ELF-1 (cell line): Measurements from ENCODE around the gene SARDH.
"Not testable (repeated sequence)": the region's sequence is repeated elsewhere in the genome, so short reads cannot be mapped to it uniquely, and the experiment has no call there.

Source experiments
- DNase-seq: peaks from one replicate; pipeline ENCODE4 v3.0.0-alpha.2; 2016; ENCODE audit warnings: low read depth, low spot score

The SARDH gene

DNA sequence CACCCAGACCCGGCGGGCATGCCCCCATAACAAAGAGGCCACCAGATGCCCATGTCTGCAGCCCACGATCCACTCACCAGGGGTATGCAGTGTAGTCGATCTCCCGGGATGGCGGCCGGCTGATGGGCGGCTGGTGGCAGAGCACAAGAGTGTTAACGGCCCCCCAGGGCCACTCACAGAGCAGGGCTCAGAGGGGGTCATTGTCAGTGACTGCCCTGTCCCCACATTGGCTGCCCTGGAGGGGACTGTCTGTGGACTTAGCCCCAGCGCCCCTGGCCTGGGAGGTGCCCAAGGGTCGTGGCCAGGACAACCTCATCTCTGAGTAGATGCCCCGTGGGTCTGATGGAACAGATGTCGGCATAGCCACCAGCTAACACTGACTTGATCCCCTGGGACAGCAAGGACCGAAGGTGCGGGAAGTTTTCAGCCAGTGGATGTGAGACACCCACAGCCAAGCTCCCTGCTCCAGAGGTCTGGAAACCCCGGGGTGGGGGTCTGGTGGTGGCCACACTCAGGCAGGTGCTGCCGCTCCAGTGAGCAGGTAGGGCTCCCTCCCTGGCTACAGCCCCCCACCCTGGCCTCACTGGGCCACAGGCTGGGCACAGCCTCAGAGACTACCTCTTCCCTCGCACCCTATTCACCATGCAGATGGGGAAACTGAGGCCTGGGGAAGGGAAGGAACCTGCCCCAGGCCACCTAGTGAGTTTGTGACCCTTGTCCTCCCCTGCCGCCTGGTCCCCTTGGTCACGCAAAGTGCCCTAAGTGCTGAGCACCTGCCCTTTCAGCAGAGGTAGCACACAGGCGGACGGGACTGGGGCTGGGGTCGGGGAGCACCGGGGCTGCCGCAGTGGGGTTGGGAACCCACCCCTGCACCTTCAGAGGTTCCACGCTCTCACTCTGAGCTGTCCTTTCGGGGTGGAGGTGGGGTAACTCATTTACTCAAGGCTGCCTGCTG is 38.1 kb upstream of the SARDH start:
- DNase-seq = no peak

DNA sequence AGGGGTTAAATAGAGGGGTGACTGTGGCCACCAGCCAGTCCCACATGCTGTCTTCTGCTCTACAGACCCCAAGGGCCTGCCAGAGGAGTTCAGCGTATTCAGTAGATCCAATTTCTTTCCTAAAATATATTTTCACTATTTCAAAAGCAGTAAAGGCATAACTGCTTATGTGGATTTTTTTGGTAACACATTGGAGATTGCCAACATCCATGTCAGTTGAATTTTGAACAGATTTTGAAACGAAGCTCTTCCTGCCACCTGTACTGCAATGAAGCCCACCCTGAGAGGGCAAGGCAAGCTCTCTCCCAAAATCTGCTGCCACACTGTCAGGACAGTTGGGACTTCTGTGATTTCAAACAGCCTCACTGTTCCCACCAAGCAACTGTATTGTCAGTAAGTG is 37.1 kb upstream of the SARDH start:
- no peak for DNase-seq

DNA sequence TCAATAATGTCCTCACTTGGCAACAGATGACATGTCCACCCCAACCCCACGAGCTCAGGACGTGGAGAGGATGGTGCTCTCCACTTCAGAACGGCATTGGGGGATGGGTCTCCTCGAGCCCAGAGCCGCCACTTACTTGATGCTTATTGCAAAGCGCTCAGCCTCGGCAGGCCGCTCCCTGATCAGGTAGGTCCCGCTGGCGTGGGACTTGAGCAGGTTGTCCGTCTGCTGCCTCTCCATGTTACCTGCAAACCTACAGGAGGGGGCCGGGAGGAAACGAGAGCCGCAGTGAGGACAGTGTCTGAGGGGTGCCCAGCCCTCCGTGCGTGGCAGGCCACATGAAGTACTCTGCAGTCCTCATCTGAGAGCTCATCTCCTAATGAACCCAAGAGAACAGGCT is 36.6 kb upstream of the SARDH start:
- DNase-seq = no peak

DNA sequence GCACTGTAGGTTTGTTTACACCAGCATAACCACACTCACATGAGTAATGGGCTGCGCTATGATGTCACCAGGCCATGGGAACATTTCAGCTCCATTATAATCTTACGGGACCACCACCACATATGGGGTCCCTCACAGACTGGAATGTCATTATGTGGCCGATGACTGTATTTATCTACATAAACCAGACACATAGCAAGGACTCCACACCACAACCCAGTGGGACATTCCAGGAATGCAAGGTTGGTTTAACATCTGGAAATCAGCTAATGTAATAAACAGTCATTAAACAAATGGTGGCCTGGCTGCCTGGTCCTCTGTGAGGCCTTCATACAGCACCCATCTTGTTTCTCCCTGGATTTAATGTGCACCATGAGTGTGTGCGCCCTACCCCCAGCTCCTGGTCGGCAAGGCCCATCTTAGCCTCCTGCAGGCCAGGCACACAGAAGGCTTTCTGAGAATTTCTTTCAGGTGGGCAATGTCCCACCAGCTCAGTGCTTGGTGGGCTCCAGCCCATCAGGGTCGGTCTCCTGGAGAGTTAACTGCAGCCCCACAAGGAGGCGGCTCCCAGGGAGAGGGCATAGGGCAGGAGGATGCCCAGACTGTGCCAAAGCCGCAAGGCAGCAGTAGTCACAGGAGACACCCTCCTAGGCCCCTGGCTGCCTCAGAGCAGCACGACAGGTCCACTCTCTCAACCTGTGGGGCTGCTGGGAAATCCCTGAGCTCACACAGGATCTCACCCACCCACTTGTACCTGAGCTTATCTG is 35.9 kb upstream of the SARDH start:
- no peak for DNase-seq

DNA sequence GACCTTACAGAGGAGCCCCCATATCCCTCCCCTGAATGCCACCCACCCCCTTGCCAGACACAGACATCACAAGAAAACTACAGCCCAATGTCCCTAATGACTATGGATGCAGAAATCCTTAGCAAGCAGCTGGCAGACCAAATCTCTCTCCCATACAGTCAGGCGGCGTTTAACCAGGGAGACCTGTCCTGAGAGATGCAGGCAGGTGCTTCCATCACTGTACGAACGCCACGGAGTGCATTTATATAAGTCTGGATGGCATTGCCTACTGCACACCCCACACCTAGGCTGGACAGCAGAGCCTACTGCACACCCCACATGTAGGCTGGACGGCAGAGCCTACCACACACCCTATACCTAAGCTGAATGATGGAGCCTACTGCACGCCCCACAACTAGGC is 34.4 kb upstream of the SARDH start:
- no peak for DNase-seq

DNA sequence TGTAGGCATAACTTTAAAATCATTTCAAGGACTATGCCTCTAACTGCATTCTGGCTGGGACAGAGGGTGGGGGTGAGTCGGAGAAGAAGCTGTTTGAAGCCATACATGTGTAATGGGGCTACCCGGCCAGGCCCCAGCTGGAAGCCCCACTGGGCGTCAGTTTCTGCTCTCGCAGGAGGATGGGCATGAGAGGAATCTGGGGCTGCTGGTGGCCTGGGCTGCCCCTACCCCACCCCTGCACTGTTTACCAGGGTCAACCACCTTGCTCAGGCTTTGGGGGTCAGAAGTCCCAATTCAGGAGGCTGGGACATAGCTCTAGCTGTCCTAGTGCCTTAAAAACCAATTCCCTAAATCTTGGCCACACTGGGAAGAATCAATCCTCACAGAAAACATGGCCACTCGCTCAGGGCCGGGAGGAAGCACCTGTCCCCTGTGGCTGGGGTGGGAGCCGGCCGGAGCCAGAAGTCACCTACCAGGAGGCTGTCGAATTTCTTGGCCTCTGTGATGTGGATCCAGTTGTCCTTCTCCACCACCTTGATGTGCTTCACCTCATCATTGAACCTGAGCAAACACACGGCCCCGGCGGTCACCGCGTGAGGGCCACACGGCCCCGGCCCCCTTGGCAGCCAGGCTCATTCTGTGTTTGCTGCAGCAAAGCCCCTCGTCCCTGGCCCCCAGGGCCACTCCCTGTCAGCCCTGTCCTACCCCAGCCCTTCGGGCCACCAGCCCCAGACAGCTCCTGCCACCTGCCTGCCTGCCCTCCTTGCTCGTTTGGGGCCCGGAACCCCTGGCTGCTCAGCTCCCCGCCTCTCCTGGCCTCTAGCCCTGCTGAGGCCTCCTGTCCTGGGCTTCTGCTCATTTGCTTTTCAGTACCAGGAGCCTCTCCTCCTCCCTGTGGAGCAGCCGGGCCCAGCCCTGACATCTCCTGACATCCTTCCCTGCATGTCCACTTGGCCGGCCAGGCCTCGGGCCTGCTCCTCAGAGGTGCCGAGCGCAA is 33.6 kb upstream of the SARDH start:
- DNase-seq = no peak

DNA sequence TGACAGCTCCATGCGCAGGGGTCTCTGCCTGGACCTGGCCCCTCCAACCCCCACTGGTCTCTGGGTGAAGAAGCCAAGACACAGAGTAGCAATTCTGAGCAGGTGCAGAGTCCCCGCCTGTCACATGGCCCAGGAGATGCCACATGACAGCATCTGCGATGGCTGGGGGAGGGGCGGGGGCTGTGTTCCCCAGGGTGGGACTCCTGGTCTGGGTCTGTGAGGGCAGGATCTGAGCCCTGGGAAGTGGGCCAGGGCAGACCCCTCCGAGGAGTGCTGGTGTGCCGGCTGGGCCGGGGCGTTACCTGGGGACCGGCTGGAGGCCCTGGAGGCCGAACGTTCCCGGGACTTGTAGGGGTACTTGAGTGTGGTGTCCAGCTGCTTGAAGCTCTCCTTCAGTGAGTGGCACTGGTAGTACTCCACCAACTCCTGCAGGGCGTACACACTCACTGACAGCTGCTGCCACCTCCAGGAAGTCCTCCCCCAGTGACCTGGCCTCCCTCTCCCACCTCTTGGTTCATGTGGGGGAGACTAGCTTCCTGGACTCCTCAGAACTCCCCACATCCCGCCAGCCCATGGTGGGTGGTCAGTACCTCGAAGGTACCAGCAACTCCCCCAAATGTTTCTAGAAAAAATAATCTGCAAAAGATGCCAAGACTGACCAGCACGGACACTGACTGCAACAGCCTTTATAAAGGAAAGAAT is 32.1 kb upstream of the SARDH start:
- no peak for DNase-seq

DNA sequence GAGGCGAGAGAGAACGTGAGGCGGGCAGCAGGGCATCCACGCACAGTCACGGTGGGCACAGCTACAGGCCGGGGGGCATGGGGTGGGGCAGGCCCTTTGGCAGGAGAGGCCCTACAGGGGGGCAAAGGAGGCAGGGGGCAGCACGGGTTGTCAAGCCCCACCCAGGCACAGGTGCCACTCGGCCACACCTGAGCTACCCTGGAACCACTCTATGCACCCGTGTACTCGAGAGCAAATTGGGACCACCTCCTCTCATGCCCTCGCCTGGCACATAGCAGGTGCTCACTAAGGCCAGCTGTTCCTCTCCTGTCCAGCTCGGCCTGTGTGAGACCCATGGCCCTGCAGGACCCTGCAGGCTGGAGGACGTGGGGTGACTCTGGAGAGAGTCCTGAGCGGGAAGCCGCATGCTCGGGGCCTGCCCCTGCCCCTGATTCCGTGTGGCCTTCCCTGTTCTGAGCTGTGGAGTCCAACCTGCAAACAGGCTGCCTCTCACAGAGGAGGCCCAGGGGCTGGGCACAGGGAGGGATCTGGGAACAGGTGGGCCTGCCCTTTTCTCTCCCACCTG is 31.4 kb upstream of the SARDH start:
- no peak for DNase-seq

DNA sequence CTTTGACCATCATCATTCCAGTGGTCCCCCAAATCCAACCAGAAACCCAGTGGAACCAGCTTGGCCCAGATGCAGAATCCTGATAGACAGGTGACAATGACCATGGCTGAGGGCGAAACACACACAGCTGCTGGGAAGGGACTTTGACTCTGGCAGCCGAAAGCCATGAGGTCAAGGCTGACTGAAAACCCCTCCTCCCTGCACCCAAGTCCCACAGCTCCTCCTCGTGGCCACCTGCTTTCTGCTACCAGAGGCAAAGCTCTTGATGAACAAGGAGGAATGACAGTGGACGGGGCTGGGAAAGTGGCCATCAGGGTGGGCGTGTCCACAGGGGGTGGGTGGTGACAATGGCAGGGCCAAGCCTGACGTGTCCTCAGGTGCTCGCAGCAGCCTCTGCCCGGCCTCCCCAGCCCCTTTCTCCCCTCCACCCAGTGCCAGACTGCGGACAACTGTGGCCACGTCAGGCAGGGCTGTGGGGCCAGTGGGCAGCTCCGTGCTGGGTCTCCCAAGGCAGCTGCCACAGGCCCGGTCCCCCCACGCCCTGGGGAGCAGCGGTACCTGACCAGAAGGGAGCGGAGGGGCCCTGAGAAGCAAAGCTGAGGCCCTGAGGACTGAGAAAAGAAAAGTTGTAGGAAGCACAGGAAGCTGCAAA is 30.8 kb upstream of the SARDH start:
- DNase-seq = peak; percentile 63

DNA sequence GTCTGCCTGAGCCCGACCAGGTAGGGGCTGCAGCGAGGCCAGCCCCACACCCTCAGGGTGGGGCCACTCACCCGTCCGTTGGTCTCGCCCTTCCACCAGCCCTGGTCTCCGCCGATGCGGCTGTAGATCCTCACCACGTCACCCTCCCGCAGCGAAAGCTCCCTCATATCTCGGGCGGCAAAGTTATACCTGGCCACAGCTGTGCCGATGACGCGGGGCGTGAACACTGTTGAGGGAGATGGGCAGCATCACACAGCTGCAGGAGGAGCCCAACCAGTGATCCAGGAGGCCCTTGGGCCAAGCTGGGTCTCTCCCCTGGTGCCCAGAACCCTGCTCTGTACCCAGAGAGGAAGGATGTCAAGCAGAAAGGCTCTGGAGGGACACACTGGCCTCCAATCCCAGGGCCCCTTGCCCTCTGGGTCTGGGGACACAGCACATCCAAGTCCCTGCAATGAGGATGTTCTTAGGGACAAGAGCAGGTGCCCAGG is 30.3 kb upstream of the SARDH start:
- no peak for DNase-seq

DNA sequence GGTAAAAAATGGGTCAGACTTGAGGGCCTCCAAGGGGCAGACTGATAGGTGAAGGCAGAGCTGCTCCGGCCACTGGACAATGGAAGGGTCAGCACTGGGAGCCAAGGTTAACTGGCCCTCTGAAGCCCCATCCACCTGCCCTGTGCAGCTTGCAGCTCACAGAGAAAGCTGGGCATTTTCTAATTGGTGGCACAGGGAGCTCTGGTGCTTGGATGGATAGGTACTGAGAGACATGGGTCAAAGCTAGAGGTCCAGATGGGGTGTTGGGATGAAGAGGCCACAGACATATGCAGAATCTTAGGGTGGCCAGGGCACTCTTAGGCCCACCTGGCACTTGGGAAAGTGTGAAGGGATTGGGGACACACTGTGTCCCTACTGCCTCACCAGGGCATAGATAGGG is 29.5 kb upstream of the SARDH start:
- DNase-seq = no peak

DNA sequence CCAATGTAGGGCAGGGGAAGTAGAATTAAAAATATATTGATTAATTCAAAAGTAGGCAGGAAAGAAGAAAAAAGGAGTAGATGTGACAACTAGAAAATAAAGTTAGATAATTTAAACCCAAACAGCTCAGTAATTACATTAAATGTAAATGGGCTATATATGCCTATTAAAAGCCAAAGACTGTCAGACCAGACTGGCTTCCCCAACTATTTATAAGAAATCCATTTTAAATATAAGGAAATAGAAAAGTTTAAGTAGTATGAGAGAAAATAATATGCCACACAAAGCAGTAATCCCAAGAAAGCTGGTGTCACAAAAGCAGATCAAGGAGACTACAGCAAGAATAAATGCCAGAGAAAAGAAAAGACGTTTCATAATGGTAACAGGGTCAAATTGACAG is 28.9 kb upstream of the SARDH start:
- no peak for DNase-seq

DNA sequence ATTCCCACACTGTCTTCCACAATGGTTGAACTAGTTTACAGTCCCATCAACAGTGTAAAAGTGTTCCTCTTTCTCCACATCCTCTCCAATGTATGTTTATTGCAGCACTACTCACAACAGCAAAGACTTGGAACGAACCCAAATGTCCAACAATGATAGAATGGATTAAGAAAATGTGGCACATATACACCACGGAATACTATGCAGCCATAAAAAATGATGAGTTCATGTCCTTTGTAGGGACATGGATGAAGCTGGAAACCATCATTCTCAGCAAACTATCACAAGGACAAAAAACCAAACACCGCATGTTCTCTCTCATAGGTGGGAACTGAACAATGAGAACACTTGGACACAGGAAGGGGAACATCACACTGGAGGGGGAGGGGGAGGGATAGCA is 28.1 kb upstream of the SARDH start:
- DNase-seq = not testable (repeated sequence)

DNA sequence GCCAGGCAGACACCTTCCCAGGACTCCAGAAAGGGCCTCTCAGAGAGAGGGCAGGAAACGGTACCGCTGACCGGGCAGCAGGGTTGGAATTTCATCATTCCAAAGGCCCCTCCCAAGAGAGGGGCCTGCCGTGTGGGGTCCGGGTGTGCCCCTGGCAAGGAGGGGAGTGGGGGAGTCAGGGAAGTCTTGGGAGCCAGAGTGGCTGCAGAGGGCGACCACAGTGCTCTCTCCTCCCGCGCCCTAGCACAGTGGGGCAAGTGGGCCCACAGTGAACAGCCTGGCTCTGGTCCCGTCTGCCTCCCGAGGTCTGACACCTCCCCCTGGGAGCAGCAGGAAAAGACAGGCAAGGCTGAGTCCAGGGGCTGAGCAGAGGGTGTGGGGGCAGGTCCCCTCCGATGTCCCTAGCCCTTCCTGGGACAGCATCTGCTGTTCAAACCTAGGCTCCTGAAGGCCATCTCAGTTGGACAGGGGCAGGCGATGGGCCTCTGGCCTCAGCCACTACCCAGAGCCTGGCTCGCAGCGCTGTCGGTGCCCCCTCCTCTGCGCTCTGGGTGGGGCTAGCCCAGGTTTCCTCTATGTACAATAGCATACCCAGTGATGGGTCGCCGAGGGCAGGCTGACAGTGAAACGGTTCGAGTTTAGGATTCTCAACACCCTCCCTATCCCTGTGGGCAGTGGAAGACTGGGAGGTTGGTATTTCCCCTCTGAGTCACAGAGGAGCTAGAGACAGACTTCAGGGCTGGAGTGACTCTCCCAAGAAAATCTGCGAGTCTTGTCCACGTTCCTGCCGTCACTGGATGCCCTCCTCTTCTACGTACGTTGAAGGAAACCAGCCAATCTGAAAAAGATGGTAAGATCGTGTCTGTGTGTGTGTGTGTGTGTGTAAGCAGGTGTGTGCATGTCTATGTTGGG is 25.4 kb upstream of the SARDH start:
- DNase-seq = no peak

DNA sequence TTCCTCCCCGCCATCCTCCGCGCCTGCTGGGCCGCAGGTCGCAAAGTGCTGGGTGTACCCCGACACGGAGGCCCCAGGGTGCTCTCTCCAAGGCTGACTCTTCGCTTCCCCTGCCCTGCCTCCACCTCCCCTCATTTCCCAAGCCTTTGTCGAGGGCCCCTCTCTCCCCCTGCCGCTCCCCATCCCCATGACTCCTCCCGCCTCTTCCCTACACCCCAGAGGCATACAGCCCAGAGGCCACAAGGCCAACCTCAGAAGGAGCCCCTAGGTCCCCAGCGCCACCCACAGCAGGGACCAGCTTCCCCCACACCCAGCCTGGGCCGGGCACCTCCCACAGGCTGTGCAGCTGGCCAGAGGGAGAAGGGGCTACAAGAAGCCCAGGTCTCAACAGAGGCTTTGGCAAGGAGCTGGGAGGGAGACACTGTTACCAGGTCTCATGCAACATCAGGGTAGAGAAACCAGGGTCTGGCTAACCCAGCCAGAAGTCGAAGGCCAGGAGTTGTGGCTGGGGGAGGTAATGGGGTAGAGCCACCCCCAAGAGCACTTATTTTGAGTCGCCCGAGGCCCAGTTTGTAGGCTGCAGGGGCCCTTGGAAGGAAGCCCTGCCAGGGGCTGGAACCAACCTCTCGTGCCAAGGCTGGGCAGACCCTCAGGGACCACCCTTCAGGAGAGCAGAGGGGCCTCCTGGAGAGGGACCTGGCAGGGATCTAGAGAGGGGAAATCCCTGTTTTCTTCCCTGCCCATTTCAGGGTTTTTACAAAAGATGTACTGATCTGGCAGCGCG is 24.5 kb upstream of the SARDH start:
- no peak for DNase-seq

DNA sequence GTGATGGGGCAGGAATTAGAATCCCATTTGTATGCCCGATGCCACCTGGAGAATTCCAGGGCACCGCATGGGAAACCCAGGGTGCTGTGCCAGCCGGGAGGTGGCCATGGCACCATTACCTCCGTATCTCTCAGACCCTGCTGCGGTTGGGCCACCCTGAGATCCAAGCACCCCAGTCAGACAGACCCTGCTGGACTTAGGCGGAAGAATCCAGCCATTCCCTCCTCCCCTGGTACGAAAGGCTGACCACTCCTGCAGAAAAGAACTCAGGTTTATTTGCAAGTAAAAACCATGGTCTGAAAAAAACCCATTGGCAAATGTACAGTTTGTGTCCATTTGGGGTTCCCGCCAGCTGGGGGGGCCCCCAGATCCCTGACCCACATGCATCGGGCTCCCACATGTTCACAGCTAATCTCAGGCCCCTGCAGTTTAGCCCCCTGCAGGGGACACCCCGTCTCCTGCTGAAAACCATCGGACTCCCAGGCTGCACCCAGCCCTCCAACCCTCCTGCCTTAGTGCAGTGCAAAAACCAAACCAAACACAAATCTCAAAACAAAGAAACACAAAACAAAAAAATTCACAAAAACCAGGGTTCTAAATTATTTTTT is 23.6 kb upstream of the SARDH start:
- DNase-seq = no peak

DNA sequence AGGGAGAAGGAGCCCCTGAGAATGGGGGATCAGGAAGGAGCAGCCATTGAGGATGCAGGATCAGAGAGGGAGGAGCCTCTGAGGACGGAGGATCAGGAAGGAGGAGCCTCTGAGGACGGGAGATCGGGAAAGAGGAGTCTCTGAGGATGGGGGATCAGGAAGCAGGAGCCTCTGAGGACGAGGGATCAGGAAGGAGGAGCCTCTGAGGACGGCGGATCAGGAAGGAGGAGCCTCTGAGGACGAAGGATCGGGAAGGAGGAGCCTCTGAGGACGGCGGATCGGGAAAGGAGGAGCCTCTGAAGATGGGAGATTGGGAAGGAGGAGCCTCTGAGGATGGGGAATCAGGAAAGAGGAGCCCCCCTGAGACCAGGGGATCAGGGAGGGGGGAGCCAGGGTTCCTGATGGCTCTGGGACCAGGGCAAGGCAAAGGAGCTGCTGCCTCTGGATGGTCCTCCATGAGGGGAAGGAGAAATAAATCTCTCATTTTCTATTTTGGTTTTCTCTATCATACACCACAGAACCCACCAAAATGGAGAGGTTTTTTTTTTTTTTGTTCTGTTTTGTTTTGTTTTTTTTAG is 22.6 kb upstream of the SARDH start:
- DNase-seq = no peak
